H1 (cell line): Measurements from ENCODE around the gene NFIA.

Experiments used
- CTCF ChIP-seq, 3 experiments: IDR thresholded peaks; 1 replicate in 2 of 3; 2 replicates in 1 of 3; pipeline versions ENCODE4 v1.5.1 to v1.6.1; 2011; ENCODE audit warnings: low read length in 3 of 3, mild to moderate bottlenecking in 3 of 3, inconsistent platforms in 2 of 3, low read depth in 1 of 3, moderate library complexity in 1 of 3; ENCODE audit not compliant: insufficient read depth in 1 of 3; ENCODE audit errors: control extremely low read depth in 1 of 3
- HDAC6 ChIP-seq: IDR thresholded peaks from one replicate; pipeline ENCODE4 v1.7.1; 2012; ENCODE audit warnings: low read depth, mild to moderate bottlenecking, inconsistent platforms, low read length, moderate library complexity
- KDM5A ChIP-seq: fragments of 200-600 bp; IDR thresholded peaks from 2 replicates; pipeline ENCODE4 v1.7.1; 2012; ENCODE audit warnings: mild to moderate bottlenecking, low read length, inconsistent platforms, mixed read lengths
- POLR2A ChIP-seq, 2 experiments: IDR thresholded peaks; 1 replicate in 1 of 2; 2 replicates in 1 of 2; pipeline ENCODE4 v1.6.1; 2011; ENCODE audit warnings: low read depth in 2 of 2, low read length in 2 of 2, mild to moderate bottlenecking in 2 of 2; ENCODE audit errors: control extremely low read depth in 1 of 2
- SAP30 ChIP-seq: fragments of 300-600 bp; sonication (generic); IDR thresholded peaks from 2 replicates; pipeline ENCODE4 v1.7.1; 2012; ENCODE audit warnings: low read length, moderate library complexity, mild to moderate bottlenecking, inconsistent platforms; ENCODE audit not compliant: insufficient read depth, insufficient replicate concordance
- SIN3A ChIP-seq, 2 experiments: IDR thresholded peaks in 1 of 2; conservative IDR thresholded peaks in 1 of 2; 2 replicates each; pipeline ENCODE4 v1.6.1; 2011 to 2012; ENCODE audit warnings: low read length in 2 of 2, improper control_type of control experiment in 1 of 2, low read depth in 1 of 2, mild to moderate bottlenecking in 1 of 2
- ZNF274 ChIP-seq: IDR thresholded peaks from 2 replicates; pipeline ENCODE4 v1.7.0; 2012; ENCODE audit warnings: low read length, borderline replicate concordance; ENCODE audit errors: extremely low read depth

- TF ChIP-seq HDAC6, result no peak
- no peak for TF ChIP-seq ZNF274
- no peak for TF ChIP-seq SAP30
- no peak for TF ChIP-seq POLR2A (IDR thresholded peaks at IDR 0.05; ENCODE audit: control extremely low read depth in 1 of 2, low read depth in 2 of 2, low read length in 2 of 2)
- TF ChIP-seq SIN3A (conservative IDR thresholded peaks at IDR 0.05 in 1 of 2, IDR thresholded peaks at IDR 0.05 in 1 of 2; ENCODE audit: low read depth in 1 of 2, low read length in 2 of 2), result no peak
- TF ChIP-seq KDM5A, result no peak
- no peak for TF ChIP-seq CTCF (IDR thresholded peaks at IDR 0.05; ENCODE audit: control extremely low read depth in 1 of 3, insufficient read depth in 1 of 3, low read depth in 1 of 3, low read length in 3 of 3)
Observed at GRCh38 chr1:61082311-61083012, at the start of gene NFIA.
